A673 (cell line): ENCODE data around the gene SLC39A5.
A peak's percentile ranks its signal among the peaks of the same experiment; 100 is the strongest.

Source experiments
- EZH2 ChIP-seq: fragments of 200-600 bp; sonication (generic); IDR thresholded peaks from 2 replicates; pipeline ENCODE4 v1.6.1; 2017; ENCODE audit warnings: borderline replicate concordance, low read depth, mild to moderate bottlenecking, mixed read lengths, antibody characterized with exemption, low read length; ENCODE audit not compliant: poor library complexity, severe bottlenecking
- TF ChIP-seq, protein P1 (sequence below): fragments of 300-800, 200-600 bp; sonication (generic); conservative IDR thresholded peaks from 2 replicates; pipeline ENCODE4 v1.5.1; 2017; ENCODE audit warnings: low read depth, mild to moderate bottlenecking, antibody characterized with exemption, low read length, moderate library complexity, mixed read lengths

DNA sequence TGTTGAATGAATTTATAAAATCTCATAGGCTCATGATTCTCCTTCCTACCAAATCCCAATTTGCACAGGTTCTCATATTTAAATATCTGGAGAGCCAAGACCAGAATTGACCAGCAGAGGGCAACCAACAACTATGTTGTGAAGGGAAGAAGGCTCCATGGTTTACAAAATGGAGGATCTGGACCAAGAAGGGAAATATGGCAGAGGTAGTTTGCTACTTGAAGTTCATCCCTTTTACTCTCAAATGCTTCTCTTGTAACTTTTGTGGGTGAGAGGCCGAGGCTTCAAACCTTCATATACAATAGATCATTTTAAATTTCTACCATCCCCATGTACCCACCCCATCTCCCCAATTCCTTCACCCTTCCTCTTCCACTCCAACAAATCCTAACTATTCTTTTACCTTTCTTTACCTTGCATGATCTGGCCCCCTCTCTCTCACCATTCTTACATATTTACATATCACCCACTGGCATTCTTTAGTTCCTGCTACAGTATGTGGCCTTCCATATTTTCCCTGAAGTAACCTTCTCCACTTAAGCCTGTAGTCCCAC lies 36.7 kb upstream of the SLC39A5 start:
- TF ChIP-seq, protein P1, sequence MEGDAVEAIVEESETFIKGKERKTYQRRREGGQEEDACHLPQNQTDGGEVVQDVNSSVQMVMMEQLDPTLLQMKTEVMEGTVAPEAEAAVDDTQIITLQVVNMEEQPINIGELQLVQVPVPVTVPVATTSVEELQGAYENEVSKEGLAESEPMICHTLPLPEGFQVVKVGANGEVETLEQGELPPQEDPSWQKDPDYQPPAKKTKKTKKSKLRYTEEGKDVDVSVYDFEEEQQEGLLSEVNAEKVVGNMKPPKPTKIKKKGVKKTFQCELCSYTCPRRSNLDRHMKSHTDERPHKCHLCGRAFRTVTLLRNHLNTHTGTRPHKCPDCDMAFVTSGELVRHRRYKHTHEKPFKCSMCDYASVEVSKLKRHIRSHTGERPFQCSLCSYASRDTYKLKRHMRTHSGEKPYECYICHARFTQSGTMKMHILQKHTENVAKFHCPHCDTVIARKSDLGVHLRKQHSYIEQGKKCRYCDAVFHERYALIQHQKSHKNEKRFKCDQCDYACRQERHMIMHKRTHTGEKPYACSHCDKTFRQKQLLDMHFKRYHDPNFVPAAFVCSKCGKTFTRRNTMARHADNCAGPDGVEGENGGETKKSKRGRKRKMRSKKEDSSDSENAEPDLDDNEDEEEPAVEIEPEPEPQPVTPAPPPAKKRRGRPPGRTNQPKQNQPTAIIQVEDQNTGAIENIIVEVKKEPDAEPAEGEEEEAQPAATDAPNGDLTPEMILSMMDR: peak; percentile 90
- no peak for TF ChIP-seq EZH2
